Testis (tissue), 2 donors: ENCODE data around the gene ZNF185.

Experiments used
- POLR2A ChIP-seq: fragments of 450-650 bp; IDR thresholded peaks from one replicate; pipeline ENCODE4 v1.6.1; 2017; ENCODE audit warnings: antibody characterized with exemption, mild to moderate bottlenecking, moderate library complexity
- TF ChIP-seq, protein P1 (sequence below), 3 experiments: fragments of 450-650 bp in 2 of 3; fragments of 200-600 bp in 1 of 3; sonication (generic) in 1 of 3; IDR thresholded peaks; one replicate each; pipeline ENCODE4 v1.5.1; 2016 to 2019; ENCODE audit warnings: antibody characterized with exemption in 3 of 3, mild to moderate bottlenecking in 2 of 3, moderate library complexity in 1 of 3

DNA sequence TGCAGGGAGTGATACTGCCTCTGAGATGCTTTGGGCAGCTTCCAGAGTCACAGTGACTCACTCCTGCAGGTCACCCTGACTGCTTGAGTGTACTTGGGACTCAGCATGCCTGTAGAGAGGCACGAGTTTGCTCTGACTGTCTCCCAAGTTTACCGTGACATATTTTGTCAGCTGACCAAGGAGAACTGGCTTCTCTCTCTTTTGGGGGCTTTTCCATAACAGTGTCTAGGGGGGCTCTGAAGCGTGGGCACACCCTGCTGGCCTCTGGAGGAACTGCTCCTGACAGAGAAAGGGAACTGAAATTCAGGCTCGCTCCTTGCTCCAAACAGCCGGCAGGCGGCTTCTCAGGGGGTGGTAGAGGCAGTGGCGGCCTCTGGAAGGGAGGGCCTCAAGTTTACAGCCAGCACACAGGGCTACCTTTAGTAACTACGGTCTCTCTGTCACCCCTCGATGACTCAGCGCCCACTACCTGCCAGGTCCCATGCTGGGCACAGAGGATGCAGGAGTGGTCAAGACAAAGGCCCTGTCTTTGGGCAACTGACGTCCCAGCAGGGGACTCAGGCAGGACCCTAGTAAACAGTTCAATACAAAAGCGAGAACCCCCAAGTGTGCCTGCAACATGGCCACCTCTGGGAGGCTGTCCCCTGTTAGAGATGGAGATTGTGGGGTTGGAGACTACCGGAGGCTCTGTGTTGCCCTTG is 17.8 kb downstream of the ZNF185 start:
- no peak for TF ChIP-seq POLR2A
- TF ChIP-seq, protein P1, sequence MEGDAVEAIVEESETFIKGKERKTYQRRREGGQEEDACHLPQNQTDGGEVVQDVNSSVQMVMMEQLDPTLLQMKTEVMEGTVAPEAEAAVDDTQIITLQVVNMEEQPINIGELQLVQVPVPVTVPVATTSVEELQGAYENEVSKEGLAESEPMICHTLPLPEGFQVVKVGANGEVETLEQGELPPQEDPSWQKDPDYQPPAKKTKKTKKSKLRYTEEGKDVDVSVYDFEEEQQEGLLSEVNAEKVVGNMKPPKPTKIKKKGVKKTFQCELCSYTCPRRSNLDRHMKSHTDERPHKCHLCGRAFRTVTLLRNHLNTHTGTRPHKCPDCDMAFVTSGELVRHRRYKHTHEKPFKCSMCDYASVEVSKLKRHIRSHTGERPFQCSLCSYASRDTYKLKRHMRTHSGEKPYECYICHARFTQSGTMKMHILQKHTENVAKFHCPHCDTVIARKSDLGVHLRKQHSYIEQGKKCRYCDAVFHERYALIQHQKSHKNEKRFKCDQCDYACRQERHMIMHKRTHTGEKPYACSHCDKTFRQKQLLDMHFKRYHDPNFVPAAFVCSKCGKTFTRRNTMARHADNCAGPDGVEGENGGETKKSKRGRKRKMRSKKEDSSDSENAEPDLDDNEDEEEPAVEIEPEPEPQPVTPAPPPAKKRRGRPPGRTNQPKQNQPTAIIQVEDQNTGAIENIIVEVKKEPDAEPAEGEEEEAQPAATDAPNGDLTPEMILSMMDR (IDR thresholded peaks at IDR 0.05) = peak; percentile 21 to 45 (median 25)
